Measurements from ENCODE around the gene C22orf15. TPM values are rescaled to one million over a fixed set of nuclear protein-coding genes. Genes with fewer than 3 reads are reported as not detected.

Gene C22orf15
- total and polyA plus RNA-seq, 7 donors = 0.04 to 0.34 TPM; not detected in 5

- DNase-seq = no peak
- no peak for ATAC-seq
- TF ChIP-seq CTCF (IDR thresholded peaks at IDR 0.05) = no peak
- intact Hi-C loops (cut with DNase I) = no loop called here
- Histone ChIP-seq H3K9me3 (no peaks in the 10 kb centered on the region), H3K27ac (no peak overlapping the region), H3K4me3 (peak overlapping the region; percentile 68), H3K27me3 (ENCODE audit: insufficient read depth in 3 of 3, low read length in 2 of 3) (no peaks in the 10 kb centered on the region), H3K36me3 (ENCODE audit: insufficient read depth in 1 of 2, low read depth in 1 of 2) (no peaks in the 10 kb centered on the region), H3K4me1 (peaks cover 15% of the 10 kb centered on the region)
- 9 to 22% (median 15%) methylated on average over 6 of the region's 6 CpGs for WGBS, 3 donors
Measured at GRCh38 chr22:23772315-23772648, 9.5 kb downstream of the C22orf15 start.

- Histone ChIP-seq H3K4me1 (peaks cover 15% of the 10 kb centered on the region), H3K27ac (no peak within 1 kb of the TSS)
Measured at GRCh38 chr22:23772649-23773473, 10.1 kb downstream of the C22orf15 start, which contains the start of gene MMP11. MMP11 (plus strand) TSS chr22:23772849; CDS start chr22:23772871, 22 bp downstream.

GRCh38 chr22:23773483-23774113, 10.8 kb downstream of the C22orf15 start:
- Histone ChIP-seq H3K27ac (no peak overlapping the region), H3K36me3 (ENCODE audit: insufficient read depth in 1 of 2, low read depth in 1 of 2) (no peaks in the 10 kb centered on the region), H3K27me3 (ENCODE audit: insufficient read depth in 3 of 3, low read length in 2 of 3) (no peaks in the 10 kb centered on the region), H3K9me3 (no peaks in the 10 kb centered on the region), H3K4me3 (peak overlapping the region; percentile 68), H3K4me1 (peaks cover 14% of the 10 kb centered on the region)
- no peak for TF ChIP-seq CTCF (IDR thresholded peaks at IDR 0.05)
- 56 to 68% (median 66%) methylated on average over 5 to 7 of the region's 7 CpGs for WGBS, 3 donors
- no peak for ATAC-seq
- no peak for DNase-seq
- intact Hi-C loops (cut with DNase I) = no loop called here

More at GRCh38 chr22:23772649-23773473, 10.1 kb downstream of the C22orf15 start, which contains the start of gene MMP11:
- TF ChIP-seq CTCF (IDR thresholded peaks at IDR 0.05) = no peak
- ATAC-seq (peak in 1 of 4 donors; percentile 9), DNase-seq (peak; percentile 71 to 77)
- Histone ChIP-seq H3K27me3 (ENCODE audit: insufficient read depth in 3 of 3, low read length in 2 of 3) (no peaks in the 10 kb centered on the region), H3K9me3 (no peaks in the 10 kb centered on the region), H3K36me3 (ENCODE audit: insufficient read depth in 1 of 2, low read depth in 1 of 2) (no peaks in the 10 kb centered on the region), H3K4me3 (peak within 1 kb of the TSS; percentile 68)
- WGBS, 3 donors = 5 to 9% (median 9%) methylated on average over 39 to 79 of the region's 79 CpGs
- intact Hi-C loops (cut with DNase I) = no loop called here

- ATAC-seq (no peak), DNase-seq (no peak)
- Histone ChIP-seq H3K9me3 (no peaks in the 10 kb centered on the region), H3K4me3 (no peak overlapping the region), H3K36me3 (ENCODE audit: insufficient read depth in 1 of 2, low read depth in 1 of 2) (no peaks in the 10 kb centered on the region), H3K27ac (no peak overlapping the region), H3K4me1 (peaks cover 10% of the 10 kb centered on the region), H3K27me3 (ENCODE audit: insufficient read depth in 3 of 3, low read length in 2 of 3) (no peaks in the 10 kb centered on the region)
- intact Hi-C loops (cut with DNase I) = no loop called here
- no peak for TF ChIP-seq CTCF (IDR thresholded peaks at IDR 0.05)
- WGBS, 3 donors = 80 to 82% (median 82%) methylated on average over 12 of the region's 12 CpGs
Measured at GRCh38 chr22:23774114-23774921, 11.5 kb downstream of the C22orf15 start.
